ENCODE data around the gene YBEY.

YBEY gene

DNA sequence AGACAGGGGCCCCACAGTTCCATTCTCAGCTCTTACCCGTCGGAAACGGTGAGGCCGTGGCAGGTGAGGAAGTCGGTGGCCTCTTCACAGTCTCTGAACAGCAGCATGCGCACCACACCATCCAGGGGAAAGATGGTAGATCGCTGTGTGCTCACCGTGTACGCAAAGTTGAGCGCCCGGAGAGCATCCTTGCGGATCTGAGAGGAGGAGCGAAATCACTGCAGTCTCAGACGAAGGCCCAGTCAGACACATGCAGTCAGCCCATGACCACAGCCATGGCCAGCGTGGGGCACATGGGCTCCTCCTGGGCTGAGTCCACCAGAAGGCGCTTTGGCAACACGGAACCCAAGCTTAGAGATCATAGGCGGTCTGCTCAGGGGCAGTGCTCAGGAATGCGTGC lies 19.2 kb upstream of the YBEY start:
- Histone ChIP-seq H3K9me2 (replicated peaks; ENCODE audit: insufficient read depth, low read length) (no peaks in the 10 kb centered on the region), H3K9me3 (ENCODE audit: insufficient read depth, low read length) (no peaks in the 10 kb centered on the region), H3K4me2 (ENCODE audit: low read depth, low read length, poor library complexity, severe bottlenecking) (no peak overlapping the region), H4K20me1 (ENCODE audit: low read depth, low read length) (no peaks in the 10 kb centered on the region), H3K27me3 (ENCODE audit: low read length) (no peaks in the 10 kb centered on the region), H3K9ac (ENCODE audit: low read length) (no peak overlapping the region), H3F3A (ENCODE audit: insufficient read depth) (no peaks in the 10 kb centered on the region), H3K4me3 (ENCODE audit: insufficient read depth, low read length, poor library complexity, severe bottlenecking) (no peak overlapping the region), H2AFZ (ENCODE audit: low read depth, low read length, severe bottlenecking) (no peak overlapping the region), H3K36me3 (ENCODE audit: low read length) (0 out of 2 replicates have a peak, but pooled peaks cover 5% of the 10 kb centered on the region), H3K79me2 (ENCODE audit: insufficient read depth, low read length) (no peaks in the 10 kb centered on the region), H3K27ac (ENCODE audit: low read depth, low read length) (no peak overlapping the region)
- TF ChIP-seq EZH2phosphoT487 (conservative IDR thresholded peaks at IDR 0.05; ENCODE audit: low read length) (no peak), CTCF (IDR thresholded peaks at IDR 0.05; ENCODE audit: insufficient read depth, low read length, poor library complexity, severe bottlenecking) (no peak)

GRCh38 chr21:46268371-46268770 lies 17.8 kb upstream of the YBEY start:
- Histone ChIP-seq H3K79me2 (ENCODE audit: insufficient read depth, low read length) (no peaks in the 10 kb centered on the region), H3K9me3 (ENCODE audit: insufficient read depth, low read length) (no peaks in the 10 kb centered on the region), H4K20me1 (ENCODE audit: low read depth, low read length) (no peaks in the 10 kb centered on the region), H3K9me2 (replicated peaks; ENCODE audit: insufficient read depth, low read length) (no peaks in the 10 kb centered on the region), H3K36me3 (ENCODE audit: low read length) (0 out of 2 replicates have a peak, but pooled peaks cover 5% of the 10 kb centered on the region), H3K4me2 (ENCODE audit: low read depth, low read length, poor library complexity, severe bottlenecking) (no peak overlapping the region), H3F3A (ENCODE audit: insufficient read depth) (no peaks in the 10 kb centered on the region), H3K9ac (ENCODE audit: low read length) (no peak overlapping the region), H3K4me3 (ENCODE audit: insufficient read depth, low read length, poor library complexity, severe bottlenecking) (no peak overlapping the region), H3K27ac (ENCODE audit: low read depth, low read length) (no peak overlapping the region), H3K27me3 (ENCODE audit: low read length) (no peaks in the 10 kb centered on the region), H2AFZ (ENCODE audit: low read depth, low read length, severe bottlenecking) (no peak overlapping the region)
- TF ChIP-seq EZH2phosphoT487 (conservative IDR thresholded peaks at IDR 0.05; ENCODE audit: low read length) (no peak), CTCF (IDR thresholded peaks at IDR 0.05; ENCODE audit: insufficient read depth, low read length, poor library complexity, severe bottlenecking) (no peak)

- no peak overlapping the region for H3K4me3 ChIP-seq (ENCODE audit: insufficient read depth, low read length, poor library complexity, severe bottlenecking)
- no peak for TF ChIP-seq EZH2phosphoT487 (conservative IDR thresholded peaks at IDR 0.05; ENCODE audit: low read length)
- TF ChIP-seq CTCF (IDR thresholded peaks at IDR 0.05; ENCODE audit: insufficient read depth, low read length, poor library complexity, severe bottlenecking), result no peak
- H3K27ac ChIP-seq (ENCODE audit: low read depth, low read length), result no peak overlapping the region
- no peak overlapping the region for H3K9ac ChIP-seq (ENCODE audit: low read length)
- no peaks in the 10 kb centered on the region for H4K20me1 ChIP-seq (ENCODE audit: low read depth, low read length)
- H3K4me2 ChIP-seq (ENCODE audit: low read depth, low read length, poor library complexity, severe bottlenecking), result no peak overlapping the region
- H3K9me3 ChIP-seq (ENCODE audit: insufficient read depth, low read length), result no peaks in the 10 kb centered on the region
- H3F3A ChIP-seq (ENCODE audit: insufficient read depth), result no peaks in the 10 kb centered on the region
- peaks cover 13% of the 10 kb centered on the region for H3K36me3 ChIP-seq (ENCODE audit: low read length)
- H3K27me3 ChIP-seq (ENCODE audit: low read length), result no peaks in the 10 kb centered on the region
- no peak overlapping the region for H2AFZ ChIP-seq (ENCODE audit: low read depth, low read length, severe bottlenecking)
- no peaks in the 10 kb centered on the region for H3K79me2 ChIP-seq (ENCODE audit: insufficient read depth, low read length)
- H3K9me2 ChIP-seq (replicated peaks; ENCODE audit: insufficient read depth, low read length), result no peaks in the 10 kb centered on the region
Measured at GRCh38 chr21:46269466-46269865, 16.7 kb upstream of the YBEY start.
